GM18499 (cell line): ENCODE measurements around the gene DBNDD1.
"Not testable (repeated sequence)": the region's sequence is repeated elsewhere in the genome, so short reads cannot be mapped to it uniquely, and the experiment has no call there.

ENCODE experiments used
- ATAC-seq: cut with Tn5 transposase; IDR thresholded peaks from one replicate; pipeline ENCODE4 v1.9.1; 2021; ENCODE audit warnings: moderate number of reproducible peaks; ENCODE audit not compliant: insufficient read depth, unreplicated experiment

DBNDD1 gene, protein sequence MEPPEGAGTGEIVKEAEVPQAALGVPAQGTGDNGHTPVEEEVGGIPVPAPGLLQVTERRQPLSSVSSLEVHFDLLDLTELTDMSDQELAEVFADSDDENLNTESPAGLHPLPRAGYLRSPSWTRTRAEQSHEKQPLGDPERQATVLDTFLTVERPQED

DNA sequence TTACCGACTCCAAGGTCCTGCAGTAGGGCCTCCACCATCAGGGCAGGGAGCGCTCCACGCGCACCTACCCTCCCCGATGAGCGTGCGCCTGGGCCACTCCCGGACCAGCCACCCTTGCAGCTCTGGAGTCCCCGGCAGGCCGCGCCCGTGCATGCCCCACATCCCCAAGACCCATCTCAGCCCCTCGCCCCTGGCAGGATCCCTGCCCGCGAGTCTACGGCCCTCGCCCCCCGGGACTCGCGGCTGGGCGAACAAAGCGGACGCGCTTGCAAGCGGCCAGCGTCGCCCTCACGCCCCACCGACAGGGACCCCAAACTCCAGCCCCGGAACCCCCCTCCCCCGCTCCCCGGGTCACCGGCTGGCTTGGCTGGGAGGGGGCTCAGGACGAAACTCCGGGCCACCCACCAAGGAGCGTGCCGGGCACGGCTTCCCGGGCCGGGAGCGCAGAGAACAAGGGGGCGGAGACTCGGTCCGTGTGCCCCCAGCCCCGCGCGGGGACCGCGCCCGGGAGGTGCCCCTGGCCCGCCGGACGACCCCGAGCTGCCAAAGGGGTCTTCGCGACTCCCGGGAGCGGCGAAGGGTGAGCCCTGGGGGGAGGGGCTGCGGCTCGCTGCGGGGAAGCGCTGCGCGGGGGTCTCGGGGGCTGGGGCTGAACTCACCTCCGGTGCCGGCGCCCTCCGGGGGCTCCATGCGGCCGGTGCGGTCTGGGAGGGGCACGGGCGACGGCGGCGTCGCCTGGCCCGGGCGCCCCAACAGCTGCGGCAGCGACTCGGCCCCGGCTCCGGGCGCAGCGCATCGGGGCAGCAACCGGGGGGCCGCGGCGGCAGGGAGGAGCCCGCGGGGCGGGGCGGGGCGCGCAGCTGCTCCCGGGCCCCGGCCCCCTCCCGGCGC lies at the start of gene DBNDD1:
Gene DBNDD1, minus strand, starts transcription at position 805 of the 891 bp plus-strand sequence. Its CDS starts 115 bp downstream, at position 690.
- ATAC-seq = no peak

DNA sequence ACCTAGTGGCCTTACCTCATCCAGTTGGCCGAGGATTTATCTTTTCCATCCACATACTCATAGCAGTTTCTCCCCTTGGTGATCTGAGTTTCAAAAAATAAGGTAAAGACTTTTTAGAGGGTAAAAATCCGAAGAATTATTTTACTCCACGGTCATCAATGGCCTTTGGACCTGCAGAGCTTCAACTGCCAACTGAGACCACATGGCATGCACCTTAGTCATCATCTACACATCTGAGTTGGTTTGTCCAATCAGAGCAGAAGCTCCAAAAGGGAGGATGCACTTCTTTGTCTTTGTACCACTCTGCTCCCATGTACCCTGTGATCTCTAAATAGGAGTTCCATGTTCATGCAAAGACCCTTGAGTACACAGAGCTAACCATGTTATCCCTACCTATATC lies 42.2 kb upstream of the DBNDD1 start:
- no peak for ATAC-seq

- ATAC-seq = no peak
Measured at GRCh38 chr16:90057738-90058173, 38.5 kb upstream of the DBNDD1 start.

DNA sequence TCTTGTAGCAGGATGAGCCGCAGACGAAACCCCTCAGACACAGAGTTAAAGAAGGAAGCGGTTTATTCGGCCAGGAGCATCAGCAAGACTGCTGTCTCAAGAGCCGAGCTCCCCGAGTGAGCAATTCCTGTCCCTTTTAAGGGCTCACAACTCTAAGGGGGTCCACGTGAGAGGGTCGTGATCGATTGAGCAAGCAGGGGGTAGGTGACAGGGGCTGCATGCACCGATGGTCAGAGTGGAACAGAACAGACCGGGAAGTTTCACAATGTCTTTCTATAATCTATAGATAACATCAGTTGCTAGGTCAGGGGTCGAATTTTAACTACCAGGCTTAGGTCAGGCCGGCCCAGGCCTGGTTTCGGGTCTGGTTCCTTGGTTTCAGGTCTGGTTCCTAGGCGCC lies 37.3 kb upstream of the DBNDD1 start:
- not testable (repeated sequence) for ATAC-seq

DNA sequence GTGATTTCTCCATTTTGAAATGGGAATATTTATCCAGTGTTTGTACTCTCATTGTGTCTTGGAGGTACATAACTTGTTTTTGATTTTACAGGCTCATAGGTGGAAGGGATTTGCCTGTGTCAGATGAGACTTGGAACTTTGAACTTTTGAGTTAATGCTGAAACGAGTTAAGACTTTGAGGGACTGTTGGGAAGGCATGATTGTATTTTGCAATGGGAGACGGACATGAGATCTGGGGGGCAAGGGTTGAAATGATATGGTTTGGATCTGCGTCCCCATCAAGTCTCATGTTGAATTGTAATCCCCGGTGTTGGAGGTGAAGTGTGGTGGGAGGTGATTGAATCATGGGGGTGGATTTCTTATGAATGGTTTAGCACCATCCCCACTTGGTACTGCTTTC lies 36.1 kb upstream of the DBNDD1 start:
- no peak for ATAC-seq

GRCh38 chr16:90054554-90054953 lies 35.3 kb upstream of the DBNDD1 start:
- ATAC-seq = no peak

DNA sequence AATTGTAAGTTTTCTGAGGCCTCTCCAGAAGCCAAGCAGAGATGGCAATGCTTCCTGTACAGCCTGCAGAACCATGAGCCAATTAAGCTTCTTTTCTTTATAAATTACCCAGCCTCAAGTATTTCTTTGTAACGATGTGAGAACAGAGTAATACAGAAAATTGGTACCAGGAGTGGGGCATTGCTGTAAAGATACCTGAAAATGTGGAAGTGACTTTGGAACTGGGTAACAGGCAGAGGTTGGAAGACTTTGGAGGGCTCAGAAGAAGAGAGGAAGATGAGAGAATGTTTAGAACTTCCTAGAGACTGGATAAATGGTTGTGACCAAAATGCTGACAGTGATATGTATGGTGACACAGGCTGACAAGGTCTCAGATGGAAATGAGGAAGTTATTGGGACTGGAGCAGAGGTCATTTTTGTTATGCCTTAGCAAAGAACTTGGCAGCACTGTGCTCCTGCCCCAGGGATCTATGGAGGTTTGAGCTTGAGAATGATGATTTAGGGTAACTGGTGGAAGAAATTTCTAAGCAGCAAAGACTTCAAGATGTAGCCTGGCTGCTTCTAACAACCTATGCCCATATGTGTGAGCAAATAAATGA lies 34.7 kb upstream of the DBNDD1 start:
- no peak for ATAC-seq

DNA sequence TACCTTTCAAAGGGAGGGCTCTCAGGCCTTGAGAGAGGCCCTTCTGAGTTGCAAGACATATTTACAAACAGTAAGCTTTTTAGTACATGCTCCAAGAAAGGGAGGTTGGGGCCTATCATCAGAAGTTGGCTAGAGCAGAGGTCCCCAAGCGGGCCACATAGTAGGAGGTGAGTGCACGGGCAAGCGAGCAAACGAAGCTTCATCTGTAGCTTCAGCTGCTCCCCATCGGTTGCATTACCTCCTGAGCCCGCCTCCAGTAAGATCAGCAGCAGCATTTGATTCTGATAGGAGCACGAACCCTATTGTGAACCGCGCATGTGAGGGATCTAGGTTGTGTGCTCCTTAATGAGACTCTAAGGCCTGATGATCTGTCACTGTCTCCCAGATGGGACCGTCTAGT lies 31.7 kb upstream of the DBNDD1 start:
- no peak for ATAC-seq

GRCh38 chr16:90048737-90049330 lies 29.6 kb upstream of the DBNDD1 start:
- no peak for ATAC-seq

DNA sequence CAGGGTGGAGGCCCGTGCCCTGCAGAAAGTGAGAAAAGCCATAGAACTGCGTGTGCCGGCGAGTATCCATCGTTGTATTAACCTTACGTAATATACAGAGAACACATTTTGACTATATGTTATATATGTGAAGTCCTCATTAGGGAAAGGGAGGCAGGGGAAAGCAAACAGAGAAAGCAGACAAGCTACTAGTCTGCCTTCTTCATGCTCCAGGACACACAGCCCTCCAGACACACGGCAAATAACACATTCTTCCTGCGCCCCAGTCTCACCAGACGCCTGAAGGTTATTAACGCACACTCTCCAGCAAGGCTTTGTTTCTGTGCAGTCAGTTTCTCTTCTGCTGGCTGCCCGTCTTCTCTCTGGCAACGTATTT lies 29.1 kb upstream of the DBNDD1 start:
- no peak for ATAC-seq

- ATAC-seq = no peak
Measured at GRCh38 chr16:90047714-90048346, 28.6 kb upstream of the DBNDD1 start.

- ATAC-seq = no peak
Measured at GRCh38 chr16:90046971-90047713, 27.9 kb upstream of the DBNDD1 start.

DNA sequence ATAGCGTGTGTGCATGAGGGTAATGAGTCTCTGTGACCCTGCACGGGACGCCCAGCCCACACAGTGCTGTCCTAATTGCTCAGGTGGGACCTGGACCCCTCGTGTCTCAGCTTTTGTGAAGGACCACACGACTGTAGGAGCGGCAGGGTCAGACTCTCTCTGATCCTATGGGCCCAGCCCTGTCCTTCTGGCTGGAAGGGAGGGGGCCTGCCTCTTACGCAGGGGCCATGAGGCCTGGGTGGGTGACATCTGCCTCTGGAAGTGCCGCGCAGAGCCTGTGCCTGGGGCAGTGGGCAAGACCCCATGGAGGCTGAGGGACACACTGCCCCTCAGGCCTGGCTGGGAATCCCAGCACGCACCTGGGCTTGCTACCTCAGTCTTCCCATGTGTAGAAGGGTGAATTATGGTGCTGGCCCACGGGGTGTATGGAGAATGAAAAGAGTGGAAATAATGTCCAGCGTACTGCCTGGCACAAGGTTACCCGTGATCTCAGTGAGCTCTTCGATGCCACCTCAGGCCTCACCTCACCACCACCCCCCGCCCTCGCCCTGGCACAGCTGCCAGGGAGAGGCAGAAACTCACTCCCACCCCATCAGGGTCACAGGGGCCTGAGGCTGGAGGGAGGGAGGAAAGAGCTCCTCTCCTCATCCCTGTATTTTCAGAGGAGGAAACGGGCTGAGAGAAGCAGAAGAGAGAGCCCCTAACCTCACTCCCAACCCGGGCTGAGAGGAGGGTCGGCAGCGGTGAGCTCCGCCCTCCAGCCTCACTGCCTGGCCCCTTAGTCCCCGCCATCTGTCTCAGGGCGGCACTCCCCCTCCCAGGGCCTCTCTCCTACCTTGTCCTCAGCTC lies 27.1 kb upstream of the DBNDD1 start:
- no peak for ATAC-seq

GRCh38 chr16:90044111-90044551 lies 24.9 kb upstream of the DBNDD1 start:
- no peak for ATAC-seq

- ATAC-seq = no peak
Measured at GRCh38 chr16:90043526-90043925, 24.3 kb upstream of the DBNDD1 start.

DNA sequence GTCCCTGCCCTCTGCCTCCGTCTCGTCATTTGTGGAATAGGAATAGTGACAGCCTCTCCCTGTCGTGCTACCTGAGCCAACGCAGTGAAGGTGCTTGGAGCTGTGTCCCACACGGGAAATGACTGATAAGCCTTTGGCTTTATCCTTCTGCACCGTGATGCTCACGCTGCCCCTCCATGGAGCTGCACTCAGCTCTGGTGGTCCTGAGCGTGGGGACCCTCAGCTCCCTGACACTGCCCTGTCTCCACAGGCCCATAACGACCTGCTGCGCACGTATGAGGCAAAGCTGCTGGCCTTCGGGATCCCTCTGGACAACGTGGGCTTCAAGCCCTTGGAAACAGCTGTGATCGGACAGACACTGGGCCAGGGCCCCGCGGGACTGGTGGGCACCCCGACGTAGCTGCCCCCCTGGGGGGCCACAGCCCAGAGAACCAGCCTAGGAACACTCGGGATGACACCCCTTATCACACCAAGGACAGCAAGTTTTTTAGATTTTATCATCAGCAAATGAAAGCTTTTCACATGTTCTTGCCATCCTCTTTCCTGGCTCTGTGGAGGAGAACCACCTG lies 23.8 kb upstream of the DBNDD1 start:
- ATAC-seq = no peak

- no peak for ATAC-seq
Measured at GRCh38 chr16:90041896-90042473, 22.7 kb upstream of the DBNDD1 start.
